GM23248 (cell line): ENCODE measurements around the gene IFI16. TPM values are rescaled to one million over a fixed set of nuclear protein-coding genes. Genes with fewer than 3 reads are reported as not detected.

Experiments used
- DNase-seq: peaks from one replicate; pipeline ENCODE4 v3.0.0-alpha.2; 2015
- H2AFZ ChIP-seq: fragments of 200-600 bp; sonication (generic); 2 replicates; pipeline ENCODE4 v1.6.1; 2016; ENCODE audit warnings: antibody characterized with exemption
- H3F3A ChIP-seq: fragments of 200-600 bp; sonication (generic); 2 replicates; pipeline ENCODE4 v1.6.1; 2016; ENCODE audit warnings: mild to moderate bottlenecking, antibody characterized with exemption, mixed run types; ENCODE audit not compliant: insufficient read depth
- H3K27ac ChIP-seq: fragments of 200-600 bp; sonication (generic); 2 replicates; pipeline ENCODE4 v1.5.1; 2016; ENCODE audit warnings: mild to moderate bottlenecking
- H3K27me3 ChIP-seq: fragments of 200-600 bp; sonication (generic); replicated peaks from 2 replicates; pipeline ENCODE4 v1.6.1; 2016; ENCODE audit warnings: mild to moderate bottlenecking; ENCODE audit not compliant: insufficient read depth
- H3K36me3 ChIP-seq: fragments of 200-600 bp; sonication (generic); 2 replicates; pipeline ENCODE4 v1.6.1; 2016; ENCODE audit warnings: low read depth, mild to moderate bottlenecking
- H3K4me1 ChIP-seq: fragments of 200-600 bp; sonication (generic); 2 replicates; pipeline ENCODE4 v1.6.1; 2016; ENCODE audit warnings: mild to moderate bottlenecking; ENCODE audit not compliant: insufficient read depth
- H3K4me2 ChIP-seq: fragments of 200-600 bp; sonication (generic); one replicate; pipeline ENCODE4 v1.6.1; 2016; ENCODE audit warnings: mild to moderate bottlenecking; ENCODE audit not compliant: unreplicated experiment
- H3K4me3 ChIP-seq: fragments of 200-600 bp; sonication (generic); 2 replicates; pipeline ENCODE4 v1.5.1; 2016; ENCODE audit warnings: mild to moderate bottlenecking
- H3K79me2 ChIP-seq: fragments of 200-600 bp; sonication (generic); 2 replicates; pipeline ENCODE4 v1.6.1; 2016; ENCODE audit warnings: mild to moderate bottlenecking; ENCODE audit not compliant: insufficient read depth
- H3K9ac ChIP-seq: fragments of 200-600 bp; sonication (generic); 2 replicates; pipeline ENCODE4 v1.6.1; 2016; ENCODE audit warnings: mild to moderate bottlenecking
- H3K9me2 ChIP-seq: fragments of 200-600 bp; sonication (generic); 2 replicates; pipeline ENCODE4 v1.6.1; 2016; ENCODE audit warnings: mixed run types, mild to moderate bottlenecking, moderate library complexity; ENCODE audit not compliant: insufficient read depth
- H3K9me3 ChIP-seq: fragments of 200-600 bp; sonication (generic); one replicate; pipeline ENCODE4 v1.6.1; 2017; ENCODE audit warnings: low read depth
- H4K20me1 ChIP-seq: fragments of 200-600 bp; sonication (generic); 2 replicates; pipeline ENCODE4 v1.6.0; 2016; ENCODE audit not compliant: insufficient read depth
- EZH2 ChIP-seq: fragments of 200-600 bp; sonication (generic); IDR thresholded peaks from 2 replicates; pipeline ENCODE4 v1.6.1; 2018; ENCODE audit warnings: antibody characterized with exemption, mild to moderate bottlenecking; ENCODE audit not compliant: insufficient read depth, poor library complexity, severe bottlenecking
- EZH2phosphoT487 ChIP-seq: fragments of 200-600 bp; sonication (generic); IDR thresholded peaks from 2 replicates; pipeline ENCODE4 v1.6.1; 2018; ENCODE audit warnings: antibody characterized with exemption, moderate library complexity, mild to moderate bottlenecking, low read depth; ENCODE audit not compliant: insufficient read depth
- WGBS, 2 experiments: methylation state at CpG; one replicate each; pipeline ENCODE4 v1.1.6; 2015 to 2017; ENCODE audit warnings: low lambda C conversion rate in 2 of 2, low coverage in 1 of 2; ENCODE audit errors: missing lambda C conversion rate in 2 of 2; 5-methylcytosine and 5-hydroxymethylcytosine counted together
- in situ Hi-C: fragments of 300-500 bp; cut with MboI; formaldehyde crosslinking; loops from 2 replicates; pipeline ENCODE4 v1.15.0; 2020
- polyA plus RNA-seq: library from polyadenylated mRNA; unstranded; fragments of >200 nt; fragmentation: Nextera tagmentation; extraction: Ambion mirVana; gene quantifications from 2 replicates; pipeline ENCODE4 v1.2.1, GENCODE V29; 2016
- total RNA-seq: library from RNA; depleted of rRNA; stranded (reverse); fragments of >200 nt; shearing (Covaris generic); gene quantifications from 2 replicates; pipeline ENCODE4 v1.2.3, GENCODE V29; 2014

Gene IFI16
- total and polyA plus RNA-seq, 2 experiments from 2014 or later = 36.4 to 88.9 TPM

DNA sequence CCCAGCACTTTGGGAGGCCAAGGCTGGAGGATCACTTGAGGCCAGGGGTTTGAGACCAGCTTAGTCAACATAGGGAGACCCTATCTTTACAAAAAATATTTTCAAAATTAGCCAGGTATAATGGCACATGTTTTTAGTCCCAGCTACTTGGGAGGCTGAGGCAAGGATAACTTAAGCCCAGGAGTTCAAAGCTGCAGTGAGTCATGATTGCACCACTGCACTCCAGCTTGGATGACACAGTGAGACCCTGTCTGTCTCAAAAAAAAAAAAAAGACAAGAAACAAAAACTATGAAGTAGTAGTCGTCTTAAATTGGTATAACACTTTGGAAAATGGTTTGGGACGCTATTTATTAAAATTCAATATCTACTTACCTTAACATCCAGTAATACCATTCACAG is 59.2 kb downstream of the IFI16 start:
- Histone ChIP-seq H3K27me3 (no peaks in the 10 kb centered on the region), H3K4me1 (0 out of 2 replicates have a peak, but pooled peaks cover 6% of the 10 kb centered on the region), H4K20me1 (no peaks in the 10 kb centered on the region), H3K4me3 (no peak overlapping the region), H3K4me2 (no peak overlapping the region), H3K27ac (no peak overlapping the region), H3F3A (no peaks in the 10 kb centered on the region), H3K9me3 (no peaks in the 10 kb centered on the region), H3K9ac (no peak overlapping the region), H2AFZ (no peak overlapping the region), H3K79me2 (no peaks in the 10 kb centered on the region), H3K9me2 (no peaks in the 10 kb centered on the region), H3K36me3 (no peaks in the 10 kb centered on the region)
- in situ Hi-C loops = no loop called here
- peak; percentile 64 for DNase-seq
- no peak for TF ChIP-seq EZH2
- TF ChIP-seq EZH2phosphoT487 = no peak
- WGBS, 2 experiments = 52 to 55% methylated on average over 2 of the region's 2 CpGs

GRCh38 chr1:159071970-159072582 is 62.4 kb downstream of the IFI16 start:
- peak; percentile 83 for DNase-seq
- Histone ChIP-seq H4K20me1 (no peaks in the 10 kb centered on the region), H2AFZ (no peak overlapping the region), H3K27me3 (no peaks in the 10 kb centered on the region), H3K4me1 (peaks cover 16% of the 10 kb centered on the region), H3K27ac (no peak overlapping the region), H3K9me2 (no peaks in the 10 kb centered on the region), H3K4me2 (no peak overlapping the region), H3K4me3 (no peak overlapping the region), H3K9ac (no peak overlapping the region), H3K9me3 (no peaks in the 10 kb centered on the region), H3F3A (peaks cover 14% of the 10 kb centered on the region), H3K36me3 (no peaks in the 10 kb centered on the region), H3K79me2 (no peaks in the 10 kb centered on the region)
- TF ChIP-seq EZH2phosphoT487 = no peak
- no peak for TF ChIP-seq EZH2
- in situ Hi-C loops = no loop called here

DNA sequence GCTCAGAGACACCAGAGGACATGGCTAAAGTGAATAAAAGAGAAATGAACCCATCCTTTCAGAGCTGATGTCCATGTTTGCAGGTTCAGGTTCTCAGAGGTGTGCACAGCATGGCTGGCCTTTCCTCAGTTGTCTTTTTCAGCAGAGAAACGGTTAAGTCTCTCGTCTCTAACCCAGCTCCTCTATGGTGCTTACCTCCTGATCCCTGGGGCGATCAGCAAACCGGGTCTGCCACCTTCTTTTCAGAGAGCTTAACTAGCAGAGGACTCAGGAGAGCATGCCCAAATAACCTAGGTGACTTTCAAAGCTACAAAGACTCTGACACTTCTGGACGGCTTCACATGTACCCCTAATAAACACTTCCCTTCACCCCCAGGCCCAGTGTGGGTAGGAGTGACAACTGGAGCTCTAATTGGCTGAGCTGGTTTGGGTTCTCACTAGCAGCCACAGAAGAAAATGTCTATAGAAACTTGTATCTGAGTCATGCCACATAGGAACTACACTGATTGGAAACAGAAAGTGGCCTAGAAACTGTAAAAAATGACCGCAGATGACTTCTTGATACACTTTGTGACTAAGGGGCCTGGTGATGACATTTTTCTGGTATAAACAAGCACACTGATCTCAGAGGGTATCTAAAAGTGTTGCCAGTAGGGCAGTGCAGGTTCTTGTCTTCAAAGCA is 66.9 kb downstream of the IFI16 start, which contains the start of gene AIM2:
TSS of gene AIM2 (minus strand) at position 329 of the 682 bp plus-strand sequence. CDS start 3,267 bp downstream, outside the sequence.
- Histone ChIP-seq H3K27me3 (no peaks in the 10 kb centered on the region), H4K20me1 (no peaks in the 10 kb centered on the region), H3K4me2 (peak within 1 kb of the TSS; percentile 66), H3K4me1 (peaks cover 16% of the 10 kb centered on the region), H3K27ac (peak within 1 kb of the TSS; percentile 81), H3K36me3 (no peaks in the 10 kb centered on the region), H2AFZ (peak within 1 kb of the TSS; percentile 67), H3K9me3 (no peaks in the 10 kb centered on the region), H3K9me2 (no peaks in the 10 kb centered on the region), H3K4me3 (peak within 1 kb of the TSS; percentile 56), H3F3A (peaks cover 21% of the 10 kb centered on the region), H3K79me2 (no peaks in the 10 kb centered on the region), H3K9ac (peak within 1 kb of the TSS; percentile 65)
- TF ChIP-seq EZH2phosphoT487 = 0 out of 2 replicates have a peak, but pooled peaks have one; percentile 56
- no peak for TF ChIP-seq EZH2
- in situ Hi-C loops = no loop called here
- WGBS, 2 experiments = 61 to 64% methylated on average over 6 of the region's 6 CpGs
- peak; percentile 87 for DNase-seq

GRCh38 chr1:159077120-159077961 is 67.6 kb downstream of the IFI16 start:
- H2AFZ ChIP-seq = peak overlapping the region; percentile 67
- H3K9ac ChIP-seq = peak overlapping the region; percentile 65
- peaks cover 18% of the 10 kb centered on the region for H3K4me1 ChIP-seq
- H3K79me2 ChIP-seq = no peaks in the 10 kb centered on the region
- TF ChIP-seq EZH2phosphoT487 (no peak), EZH2 (no peak)
- in situ Hi-C loops = no loop called here
- H3K9me3 ChIP-seq = no peaks in the 10 kb centered on the region
- H3K4me2 ChIP-seq = peak overlapping the region; percentile 66
- H3K27me3 ChIP-seq = no peaks in the 10 kb centered on the region
- H4K20me1 ChIP-seq = no peaks in the 10 kb centered on the region
- peaks cover 21% of the 10 kb centered on the region for H3F3A ChIP-seq
- peak overlapping the region; percentile 56 for H3K4me3 ChIP-seq
- H3K27ac ChIP-seq = peak overlapping the region; percentile 81
- no peaks in the 10 kb centered on the region for H3K9me2 ChIP-seq
- peak; percentile 82 for DNase-seq
- WGBS, 2 experiments = 56 to 60% methylated on average over 12 of the region's 12 CpGs
- H3K36me3 ChIP-seq = no peaks in the 10 kb centered on the region
